ENCODE results near the gene PSMG3.

- TF ChIP-seq CTCF (tag by site-specific recombination; IDR thresholded peaks at IDR 0.05) = no peak
- TF ChIP-seq ZBTB17 (tag by site-specific recombination; IDR thresholded peaks at IDR 0.05) = no peak
- TF ChIP-seq REST (tag by site-specific recombination; IDR thresholded peaks at IDR 0.05) = no peak
- TF ChIP-seq ZNF792 (tag by site-specific recombination; IDR thresholded peaks at IDR 0.05) = no peak
- TF ChIP-seq GLI2 (tag by site-specific recombination; IDR thresholded peaks at IDR 0.05; ENCODE audit: borderline replicate concordance, low read depth) = no peak
- no peak for TF ChIP-seq ZNF274 (IDR thresholded peaks at IDR 0.05; ENCODE audit: low read length)
- no peak for TF ChIP-seq ZNF274 (tag by site-specific recombination; IDR thresholded peaks at IDR 0.05; ENCODE audit: borderline replicate concordance)
- no peak for TF ChIP-seq PATZ1 (tag by site-specific recombination; IDR thresholded peaks at IDR 0.05)
- no peak for TF ChIP-seq ZNF280D (tag by site-specific recombination; IDR thresholded peaks at IDR 0.05)
- no peak for TF ChIP-seq ZNF169 (tag by site-specific recombination; IDR thresholded peaks at IDR 0.05)
- no peak for TF ChIP-seq ZNF354C (tag by site-specific recombination; IDR thresholded peaks at IDR 0.05; ENCODE audit: borderline replicate concordance, low read depth)
- no peak for TF ChIP-seq ZNF624 (tag by site-specific recombination; IDR thresholded peaks at IDR 0.05)
- TF ChIP-seq ZNF132 (tag by site-specific recombination; IDR thresholded peaks at IDR 0.05; ENCODE audit: borderline replicate concordance) = no peak
Observed at GRCh38 chr7:1544178-1544895, 25.5 kb downstream of the PSMG3 start.

Data from HEK293 (cell line).